HEK293 (cell line): ENCODE results near the gene ZNF99.

Experiments
- CTCF ChIA-PET: fragments of 350-600 bp; formaldehyde crosslinking; extraction: SDS; loops from one replicate; lab custom pipeline; 2021; ENCODE audit warnings: antibody characterized with exemption; lab: Yijun Ruan, JAX
- POLR2A ChIA-PET: fragments of 300-600 bp; formaldehyde crosslinking; extraction: SDS; loops from one replicate; lab custom pipeline; 2020; ENCODE audit warnings: antibody characterized with exemption, inconsistent platforms; lab: Yijun Ruan, JAX
- H3K27ac ChIP-seq: fragments of 200-500 bp; sonication (Bioruptor generic); 2 replicates; pipeline ENCODE4 v1.5.1; 2014; ENCODE audit warnings: low read depth, low read length, control low read depth, inconsistent platforms; ENCODE audit errors: extremely low read depth
- H3K36me3 ChIP-seq, 2 experiments: fragments of 200-500 bp in 1 of 2; sonication (Bioruptor generic) in 1 of 2; 1 replicate in 1 of 2; 2 replicates in 1 of 2; pipeline ENCODE4 v1.5.1; 2014 to 2017; ENCODE audit warnings: inconsistent platforms in 2 of 2, low read length in 2 of 2; ENCODE audit not compliant: control insufficient read depth in 2 of 2, insufficient read depth in 1 of 2
- H3K4me1 ChIP-seq: fragments of 200-500 bp; sonication (Bioruptor generic); 2 replicates; pipeline ENCODE4 v1.5.1; 2014; ENCODE audit warnings: mild to moderate bottlenecking, low read length, inconsistent platforms; ENCODE audit not compliant: control insufficient read depth, insufficient read depth
- H3K4me3 ChIP-seq: 2 replicates; pipeline ENCODE4 v1.5.1; 2011; ENCODE audit warnings: low read depth, mild to moderate bottlenecking, control low read depth, low read length, moderate library complexity
- H3K9me3 ChIP-seq: fragments of 200-500 bp; sonication (Bioruptor generic); 2 replicates; pipeline ENCODE4 v1.5.1; 2014; ENCODE audit warnings: low read depth, low read length, inconsistent platforms; ENCODE audit not compliant: control insufficient read depth, insufficient read depth
- BCL11A ChIP-seq: fragments of 450-650 bp; formaldehyde crosslinking; IDR thresholded peaks from 2 replicates; pipeline ENCODE4 v1.5.1; 2016; ENCODE audit warnings: low read depth, missing biosample characterization, missing genetic modification characterization
- EGR2 ChIP-seq: fragments of 450-650 bp; formaldehyde crosslinking; IDR thresholded peaks from 2 replicates; pipeline ENCODE4 v1.5.1; 2016; ENCODE audit warnings: low read depth, missing biosample characterization, missing genetic modification characterization
- KLF8 ChIP-seq: fragments of 450-650 bp; formaldehyde crosslinking; IDR thresholded peaks from 2 replicates; pipeline ENCODE4 v1.5.1; 2016; ENCODE audit warnings: missing biosample characterization, missing genetic modification characterization
- ZFHX2 ChIP-seq: fragments of 450-650 bp; formaldehyde crosslinking; conservative IDR thresholded peaks from 2 replicates; pipeline ENCODE4 v1.5.1; 2016; ENCODE audit warnings: missing biosample characterization, missing genetic modification characterization
- ZNF114 ChIP-seq: fragments of 450-650 bp; formaldehyde crosslinking; IDR thresholded peaks from 2 replicates; pipeline ENCODE4 v1.5.0; 2017; ENCODE audit warnings: missing biosample characterization, missing genetic modification characterization
- ZNF121 ChIP-seq: fragments of 450-650 bp; formaldehyde crosslinking; IDR thresholded peaks from 2 replicates; pipeline ENCODE4 v1.5.1; 2016; ENCODE audit warnings: missing biosample characterization, missing genetic modification characterization
- ZNF148 ChIP-seq: fragments of 450-650 bp; formaldehyde crosslinking; IDR thresholded peaks from 2 replicates; pipeline ENCODE4 v1.5.0; 2017; ENCODE audit warnings: missing biosample characterization, missing genetic modification characterization, borderline replicate concordance
- ZNF175 ChIP-seq: fragments of 450-650 bp; formaldehyde crosslinking; IDR thresholded peaks from 2 replicates; pipeline ENCODE4 v1.5.1; 2016; ENCODE audit warnings: missing biosample characterization, missing genetic modification characterization
- ZNF24 ChIP-seq: fragments of 450-650 bp; formaldehyde crosslinking; IDR thresholded peaks from 2 replicates; pipeline ENCODE4 v1.5.1; 2016; ENCODE audit warnings: missing biosample characterization, missing genetic modification characterization
- ZNF311 ChIP-seq: fragments of 450-650 bp; formaldehyde crosslinking; IDR thresholded peaks from 2 replicates; pipeline ENCODE4 v1.5.1; 2017; ENCODE audit warnings: missing biosample characterization, missing genetic modification characterization, borderline replicate concordance
- ZNF341 ChIP-seq: fragments of 450-650 bp; formaldehyde crosslinking; IDR thresholded peaks from 2 replicates; pipeline ENCODE4; 2016; ENCODE audit warnings: low read depth, missing biosample characterization, missing genetic modification characterization
- ZNF501 ChIP-seq: fragments of 450-650 bp; formaldehyde crosslinking; IDR thresholded peaks from 2 replicates; pipeline ENCODE4 v1.5.1; 2016; ENCODE audit warnings: missing biosample characterization, missing genetic modification characterization
- ZNF580 ChIP-seq: fragments of 450-650 bp; formaldehyde crosslinking; IDR thresholded peaks from 2 replicates; pipeline ENCODE4 v1.5.1; 2016; ENCODE audit warnings: missing biosample characterization, missing genetic modification characterization
- ZNF624 ChIP-seq: fragments of 450-650 bp; formaldehyde crosslinking; IDR thresholded peaks from 2 replicates; pipeline ENCODE4 v1.5.1; 2017; ENCODE audit warnings: missing biosample characterization, missing genetic modification characterization
- ZNF777 ChIP-seq: fragments of 450-650 bp; formaldehyde crosslinking; IDR thresholded peaks from 2 replicates; pipeline ENCODE4 v1.5.1; 2017; ENCODE audit warnings: missing biosample characterization, missing genetic modification characterization, borderline replicate concordance
- ZNF837 ChIP-seq: fragments of 450-650 bp; formaldehyde crosslinking; IDR thresholded peaks from 2 replicates; pipeline ENCODE4 v1.5.1; 2016; ENCODE audit warnings: missing biosample characterization, missing genetic modification characterization
- ZNF843 ChIP-seq: fragments of 450-650 bp; formaldehyde crosslinking; IDR thresholded peaks from 2 replicates; pipeline ENCODE4 v1.5.1; 2016; ENCODE audit warnings: missing biosample characterization, missing genetic modification characterization
- ZSCAN30 ChIP-seq: fragments of 450-650 bp; IDR thresholded peaks from 2 replicates; pipeline ENCODE4 v1.5.1; 2018; ENCODE audit warnings: missing biosample characterization, mild to moderate bottlenecking, missing genetic modification characterization, moderate library complexity
- TF ChIP-seq, protein P1 (sequence below): fragments of 450-650 bp; formaldehyde crosslinking; conservative IDR thresholded peaks from 2 replicates; pipeline ENCODE4 v1.5.1; 2016; ENCODE audit warnings: low read depth, missing biosample characterization, missing genetic modification characterization
- TF ChIP-seq, protein P2 (sequence below): fragments of 450-650 bp; formaldehyde crosslinking; IDR thresholded peaks from 2 replicates; pipeline ENCODE4 v1.5.1; 2016; ENCODE audit warnings: missing biosample characterization, missing genetic modification characterization

Gene ZNF99

DNA sequence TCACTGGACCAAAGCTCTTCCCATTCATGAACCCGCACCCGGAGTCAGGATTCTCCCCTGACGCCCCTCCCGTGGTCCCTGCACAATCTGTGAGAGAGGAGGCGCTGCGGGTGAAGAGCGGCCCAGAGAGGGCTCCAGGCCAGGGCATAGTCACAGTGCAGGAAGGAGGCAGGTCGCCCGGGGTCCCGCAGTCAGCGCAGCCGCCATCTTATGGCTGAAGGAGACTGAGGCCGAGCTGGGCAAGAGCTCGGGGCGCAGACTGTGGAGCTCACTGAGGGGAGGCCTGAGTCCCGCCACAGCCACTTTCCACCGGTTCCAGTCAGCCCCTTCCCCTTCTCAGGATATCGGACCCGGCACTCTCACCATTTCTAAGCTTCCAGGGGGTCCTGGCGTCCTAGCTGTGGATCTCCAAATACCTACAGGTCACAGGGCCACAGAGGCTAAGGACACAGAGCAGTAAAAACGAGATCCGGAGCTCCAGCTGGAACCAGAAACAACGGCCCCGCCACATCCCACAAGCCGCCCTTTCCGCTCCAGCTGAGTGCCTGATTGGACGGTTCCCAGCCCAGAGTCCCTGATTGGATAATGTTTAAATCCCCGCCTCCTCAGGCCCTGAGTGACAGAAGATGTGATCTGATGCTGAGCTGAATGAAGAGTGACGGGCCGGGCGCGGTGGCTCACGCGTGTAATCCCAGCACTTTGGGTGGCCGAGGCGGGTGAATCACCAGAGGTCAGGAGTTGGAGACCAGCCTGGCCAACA, at the start of gene ZNF99:
Gene ZNF99 (minus strand): TSS at position 501 of the 760 bp plus-strand sequence. CDS start 135 bp downstream, at position 366.
- TF ChIP-seq, protein P1, sequence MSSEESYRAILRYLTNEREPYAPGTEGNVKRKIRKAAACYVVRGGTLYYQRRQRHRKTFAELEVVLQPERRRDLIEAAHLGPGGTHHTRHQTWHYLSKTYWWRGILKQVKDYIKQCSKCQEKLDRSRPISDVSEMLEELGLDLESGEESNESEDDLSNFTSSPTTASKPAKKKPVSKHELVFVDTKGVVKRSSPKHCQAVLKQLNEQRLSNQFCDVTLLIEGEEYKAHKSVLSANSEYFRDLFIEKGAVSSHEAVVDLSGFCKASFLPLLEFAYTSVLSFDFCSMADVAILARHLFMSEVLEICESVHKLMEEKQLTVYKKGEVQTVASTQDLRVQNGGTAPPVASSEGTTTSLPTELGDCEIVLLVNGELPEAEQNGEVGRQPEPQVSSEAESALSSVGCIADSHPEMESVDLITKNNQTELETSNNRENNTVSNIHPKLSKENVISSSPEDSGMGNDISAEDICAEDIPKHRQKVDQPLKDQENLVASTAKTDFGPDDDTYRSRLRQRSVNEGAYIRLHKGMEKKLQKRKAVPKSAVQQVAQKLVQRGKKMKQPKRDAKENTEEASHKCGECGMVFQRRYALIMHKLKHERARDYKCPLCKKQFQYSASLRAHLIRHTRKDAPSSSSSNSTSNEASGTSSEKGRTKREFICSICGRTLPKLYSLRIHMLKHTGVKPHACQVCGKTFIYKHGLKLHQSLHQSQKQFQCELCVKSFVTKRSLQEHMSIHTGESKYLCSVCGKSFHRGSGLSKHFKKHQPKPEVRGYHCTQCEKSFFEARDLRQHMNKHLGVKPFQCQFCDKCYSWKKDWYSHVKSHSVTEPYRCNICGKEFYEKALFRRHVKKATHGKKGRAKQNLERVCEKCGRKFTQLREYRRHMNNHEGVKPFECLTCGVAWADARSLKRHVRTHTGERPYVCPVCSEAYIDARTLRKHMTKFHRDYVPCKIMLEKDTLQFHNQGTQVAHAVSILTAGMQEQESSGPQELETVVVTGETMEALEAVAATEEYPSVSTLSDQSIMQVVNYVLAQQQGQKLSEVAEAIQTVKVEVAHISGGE = no peak
- TF ChIP-seq ZNF501 (tag by site-specific recombination) (no peak), ZNF114 (tag by site-specific recombination) (no peak), ZNF311 (tag by site-specific recombination) (no peak), ZNF843 (tag by site-specific recombination) (no peak), ZFHX2 (tag by site-specific recombination) (no peak), ZNF580 (tag by site-specific recombination) (no peak), ZNF777 (no peak), EGR2 (no peak), ZNF624 (tag by site-specific recombination) (no peak), ZNF24 (tag by site-specific recombination) (no peak), KLF8 (tag by site-specific recombination) (no peak), BCL11A (tag by site-specific recombination) (no peak), ZNF341 (tag by site-specific recombination) (no peak), ZNF148 (tag by site-specific recombination) (no peak), ZNF121 (tag by site-specific recombination) (no peak), ZSCAN30 (no peak), ZNF175 (tag by site-specific recombination) (no peak), ZNF837 (no peak)
- TF ChIP-seq, protein P2, sequence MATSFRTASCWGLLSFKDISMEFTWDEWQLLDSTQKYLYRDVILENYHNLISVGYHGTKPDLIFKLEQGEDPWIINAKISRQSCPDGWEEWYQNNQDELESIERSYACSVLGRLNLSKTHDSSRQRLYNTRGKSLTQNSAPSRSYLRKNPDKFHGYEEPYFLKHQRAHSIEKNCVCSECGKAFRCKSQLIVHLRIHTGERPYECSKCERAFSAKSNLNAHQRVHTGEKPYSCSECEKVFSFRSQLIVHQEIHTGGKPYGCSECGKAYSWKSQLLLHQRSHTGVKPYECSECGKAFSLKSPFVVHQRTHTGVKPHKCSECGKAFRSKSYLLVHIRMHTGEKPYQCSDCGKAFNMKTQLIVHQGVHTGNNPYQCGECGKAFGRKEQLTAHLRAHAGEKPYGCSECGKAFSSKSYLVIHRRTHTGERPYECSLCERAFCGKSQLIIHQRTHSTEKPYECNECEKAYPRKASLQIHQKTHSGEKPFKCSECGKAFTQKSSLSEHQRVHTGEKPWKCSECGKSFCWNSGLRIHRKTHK (tag by site-specific recombination) = no peak
- Histone ChIP-seq H3K4me3 (peak within 1 kb of the TSS; percentile 4; the same call in 1 of the 2 replicates), H3K4me1 (no peaks in the 10 kb centered on the region), H3K27ac (no peak within 1 kb of the TSS), H3K36me3 (no peaks in the 10 kb centered on the region), H3K9me3 (no peaks in the 10 kb centered on the region)
- ChIA-PET POLR2A (no interaction called here), CTCF (no interaction called here)
